Embryonic facial prominence (tissue), 1 donor: ENCODE measurements around the gene HOPX.
"Not testable (repeated sequence)": the region's sequence is repeated elsewhere in the genome, so short reads cannot be mapped to it uniquely, and the experiment has no call there.

Experiments
- DNase-seq: peaks from one replicate; pipeline ENCODE4 v3.0.0-alpha.2; 2016; ENCODE audit errors: extremely low spot score

Gene HOPX

GRCh38 chr4:56681158-56681852 is at the start of gene HOPX:
TSS of gene HOPX (minus strand) at chr4:56681296. CDS start at chr4:56657816, 23,480 bp downstream.
- no peak for DNase-seq

- DNase-seq = no peak
Observed at GRCh38 chr4:56730097-56730496, 49.0 kb upstream of the HOPX start.

DNA sequence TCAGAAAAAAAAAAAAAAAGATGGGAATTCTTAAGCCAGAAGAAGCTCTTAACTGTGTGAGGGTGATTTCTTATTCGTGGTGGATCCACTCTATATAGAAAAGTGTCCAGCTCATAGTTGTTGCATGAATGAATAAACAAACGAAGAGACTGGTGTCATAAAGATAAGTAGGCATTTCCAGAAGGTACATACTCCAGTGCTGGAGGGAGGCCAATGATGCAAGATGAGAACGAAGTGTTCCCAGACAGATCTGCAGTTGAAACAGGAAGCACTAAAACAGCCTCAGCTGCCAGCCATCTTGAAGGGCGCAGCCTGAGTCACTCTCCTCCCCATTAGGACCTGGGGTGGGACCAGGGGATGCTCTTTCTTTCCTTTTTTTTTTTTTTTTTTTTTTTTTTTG is 47.4 kb upstream of the HOPX start:
- DNase-seq = no peak

DNA sequence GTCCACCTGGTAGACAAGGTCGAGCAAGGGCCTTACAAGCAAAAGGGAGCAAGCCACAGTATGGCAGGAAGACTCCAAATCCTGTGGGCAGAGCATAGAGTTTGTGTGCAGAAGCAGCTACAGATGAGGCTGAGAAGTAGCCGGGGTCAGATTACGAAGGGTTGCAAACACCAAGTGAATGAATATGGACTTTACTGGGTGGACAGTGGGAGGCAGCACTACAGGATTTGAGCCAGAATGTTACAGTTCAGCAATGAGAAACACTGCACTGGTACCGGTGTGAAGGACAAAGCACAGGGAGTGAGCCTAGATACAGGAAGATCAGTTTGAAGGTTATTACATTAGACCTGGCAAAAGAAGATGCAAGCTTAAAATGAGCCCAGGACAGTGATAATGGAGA is 46.1 kb upstream of the HOPX start:
- DNase-seq = no peak

DNA sequence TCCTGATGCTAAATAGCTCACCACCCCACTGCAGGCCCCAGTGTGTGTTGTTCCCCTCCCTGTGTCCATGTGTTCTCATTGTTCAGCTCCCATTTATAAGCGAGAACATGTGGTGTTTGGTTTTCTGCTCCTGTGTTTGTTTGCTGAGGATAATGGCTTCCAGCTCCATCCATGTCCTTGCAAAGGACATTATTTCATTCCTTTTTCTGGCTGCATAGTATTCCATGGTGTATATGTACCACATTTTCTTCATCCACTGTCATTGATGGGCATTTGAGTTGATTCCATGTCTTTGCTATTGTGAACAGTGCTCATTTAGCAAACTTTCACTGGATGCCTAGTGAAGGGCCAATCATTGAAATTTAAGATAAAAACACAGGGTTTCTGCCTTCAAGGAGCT is 45.5 kb upstream of the HOPX start:
- not testable (repeated sequence) for DNase-seq

- DNase-seq = no peak
Observed at GRCh38 chr4:56723659-56724230, 42.6 kb upstream of the HOPX start.

DNA sequence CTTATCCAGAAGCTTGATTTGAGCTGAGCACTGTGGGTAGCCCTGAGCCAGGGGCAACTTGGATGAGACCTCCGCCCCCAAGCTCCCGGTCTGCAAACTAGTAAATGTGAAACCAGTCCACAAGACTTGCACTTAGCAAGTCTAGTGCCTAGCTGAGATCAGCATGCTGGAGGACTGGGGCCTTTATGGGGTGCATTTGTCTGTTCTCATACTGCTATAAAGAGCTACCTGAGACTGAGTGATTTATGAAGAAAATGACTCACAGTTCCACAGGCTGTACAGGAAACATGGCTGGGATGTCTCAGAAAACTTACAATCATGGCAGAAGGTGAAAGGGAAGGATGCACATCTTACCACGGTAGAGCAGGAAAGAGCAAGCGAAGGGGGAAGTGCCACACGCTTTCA is 42.1 kb upstream of the HOPX start:
- no peak for DNase-seq

GRCh38 chr4:56708146-56708545 is 27.1 kb upstream of the HOPX start:
- no peak for DNase-seq

DNA sequence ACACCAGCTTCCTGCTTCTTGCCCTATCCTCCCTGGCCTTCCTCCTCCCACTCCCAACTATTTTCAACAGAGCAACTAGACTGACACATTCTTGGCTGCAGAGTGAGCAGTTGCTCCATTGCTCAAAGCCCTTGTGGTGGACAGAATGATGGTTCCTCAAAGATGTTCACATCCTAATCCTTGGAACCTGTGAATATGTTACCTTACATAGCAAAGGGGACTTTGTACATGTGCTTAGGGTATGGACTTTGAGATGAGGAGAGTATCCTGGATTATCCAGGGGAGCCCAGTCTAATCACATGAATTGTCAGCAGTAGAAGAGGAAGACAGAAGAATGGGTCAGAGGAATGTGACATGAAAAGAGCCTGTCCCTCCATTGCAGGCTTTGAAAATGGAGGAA is 24.9 kb upstream of the HOPX start:
- no peak for DNase-seq

DNA sequence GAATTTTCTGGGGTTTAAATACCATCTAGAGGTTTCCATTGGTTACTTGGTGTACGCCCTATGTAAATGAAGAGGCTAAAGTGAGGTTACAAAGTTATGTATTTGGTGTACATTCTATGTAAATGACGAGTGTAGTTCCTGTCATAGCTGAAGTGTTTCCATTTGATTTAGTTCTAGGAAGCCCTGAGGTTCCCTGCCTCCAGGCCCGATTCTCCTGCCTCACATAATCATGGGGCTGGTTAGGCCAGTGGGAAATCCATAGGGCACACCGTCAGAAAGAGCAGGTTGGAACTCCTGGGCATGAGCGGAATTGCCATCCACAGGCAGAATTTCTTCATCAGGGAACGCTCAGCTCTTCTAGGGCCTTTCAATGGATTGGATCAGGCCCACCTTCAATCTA is 24.2 kb upstream of the HOPX start:
- no peak for DNase-seq

- DNase-seq = no peak
Observed at GRCh38 chr4:56704089-56704871, 23.2 kb upstream of the HOPX start.

GRCh38 chr4:56703378-56703777 is 22.3 kb upstream of the HOPX start:
- no peak for DNase-seq

- no peak for DNase-seq
Observed at GRCh38 chr4:56701644-56702043, 20.5 kb upstream of the HOPX start.

DNA sequence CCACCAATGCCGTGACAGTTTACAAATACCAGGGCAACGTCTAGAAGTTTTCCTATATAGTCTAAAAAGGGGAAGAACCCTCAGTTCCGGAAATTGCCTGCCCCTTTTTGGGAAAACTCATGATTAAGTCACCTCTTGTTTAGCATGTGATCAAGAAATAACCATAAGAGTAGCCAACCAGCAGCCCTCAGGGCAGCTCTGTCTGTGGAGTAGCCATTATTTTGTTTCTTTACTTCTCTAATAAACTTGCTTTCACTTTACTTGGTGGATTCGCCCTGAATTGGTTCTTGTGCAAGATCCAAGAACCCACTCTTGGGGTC is 20.0 kb upstream of the HOPX start:
- no peak for DNase-seq

- no peak for DNase-seq
Observed at GRCh38 chr4:56699537-56700105, 18.5 kb upstream of the HOPX start.

DNA sequence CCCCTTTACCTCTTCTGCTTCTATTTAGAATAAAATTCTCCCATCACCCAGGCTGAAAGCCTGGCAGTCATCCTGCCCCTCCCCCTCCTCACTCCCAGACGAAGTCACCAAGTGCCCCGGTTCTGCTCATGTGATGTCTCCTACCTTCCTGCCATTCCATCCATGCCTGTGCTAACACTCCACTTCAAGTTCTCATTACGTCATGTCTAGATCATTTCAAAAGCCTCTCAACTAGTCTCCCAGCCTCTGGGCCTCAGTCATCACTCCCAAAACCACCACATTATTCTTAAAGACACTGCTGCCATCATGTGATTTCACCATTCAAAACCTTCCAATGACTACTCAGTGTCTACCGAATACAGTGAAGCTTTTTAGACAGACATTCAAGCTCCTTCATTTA is 17.2 kb upstream of the HOPX start:
- DNase-seq = no peak

GRCh38 chr4:56696056-56696455 is 15.0 kb upstream of the HOPX start:
- no peak for DNase-seq

GRCh38 chr4:56693476-56693875 is 12.4 kb upstream of the HOPX start:
- DNase-seq = not testable (repeated sequence)

DNA sequence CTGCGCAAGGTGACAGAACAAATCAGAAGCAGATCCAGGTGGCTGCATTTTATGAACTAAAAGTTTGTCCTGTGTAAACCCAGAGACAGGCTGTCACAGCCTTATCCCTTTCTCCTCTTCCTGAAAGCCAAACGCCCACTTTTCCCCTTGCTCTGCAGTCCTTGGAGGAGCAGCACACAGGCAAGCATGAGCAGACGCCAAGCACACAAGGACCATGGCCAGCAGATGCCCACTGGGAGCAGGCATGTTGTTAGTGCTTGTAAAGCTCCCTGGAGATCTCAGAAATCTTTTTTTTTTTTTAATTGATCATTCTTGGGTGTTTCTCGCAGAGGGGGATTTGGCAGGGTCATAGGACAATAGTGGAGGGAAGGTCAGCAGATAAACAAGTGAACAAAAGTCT is 11.5 kb upstream of the HOPX start:
- DNase-seq = no peak

DNA sequence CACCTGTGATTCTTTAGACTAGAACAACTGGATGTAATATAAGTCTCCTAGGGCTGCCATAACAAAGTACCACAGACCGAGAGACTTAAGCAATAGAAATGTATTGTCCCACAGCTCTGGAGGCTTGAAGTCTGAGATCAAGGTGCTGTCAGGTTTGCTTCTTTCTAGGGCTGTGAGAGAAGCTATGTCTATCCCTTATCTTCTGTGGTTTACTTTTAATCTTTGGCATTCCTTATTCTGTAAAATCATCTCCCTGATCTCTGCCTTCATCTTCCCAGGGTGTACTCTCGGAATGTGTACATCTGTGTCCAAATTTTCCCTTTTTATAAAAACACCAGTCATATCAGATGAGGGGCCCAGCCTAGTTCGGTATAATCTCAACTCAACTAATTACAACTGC is 10.3 kb upstream of the HOPX start:
- DNase-seq = no peak

DNA sequence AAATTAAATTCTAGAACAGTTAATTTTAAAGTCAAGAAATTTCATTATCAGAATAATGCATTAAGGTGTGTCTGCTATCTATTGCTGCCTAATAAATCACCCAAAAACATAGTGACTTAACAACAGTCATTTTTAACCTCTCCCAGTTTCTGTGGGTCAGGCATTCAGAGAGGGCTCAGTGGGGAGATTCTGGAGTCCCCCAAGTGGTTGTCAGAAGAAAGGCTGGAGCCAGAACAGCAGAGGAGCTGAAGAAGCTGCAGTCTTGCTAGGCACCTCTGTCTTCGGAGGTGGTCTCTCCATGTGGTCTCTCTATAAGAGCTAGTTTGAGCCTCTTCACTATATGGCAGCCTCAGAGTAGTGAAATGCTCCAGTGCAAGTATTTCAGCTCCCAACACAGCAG is 9.3 kb upstream of the HOPX start:
- no peak for DNase-seq

GRCh38 chr4:56689201-56689969 is 8.3 kb upstream of the HOPX start:
- no peak for DNase-seq
